Measurements from ENCODE around the gene KIN. TPM values are rescaled to one million over a fixed set of nuclear protein-coding genes. Genes with fewer than 3 reads are reported as not detected.

KIN gene
- total RNA-seq, 1 experiment from 2014 or later = 13.0 TPM

DNA sequence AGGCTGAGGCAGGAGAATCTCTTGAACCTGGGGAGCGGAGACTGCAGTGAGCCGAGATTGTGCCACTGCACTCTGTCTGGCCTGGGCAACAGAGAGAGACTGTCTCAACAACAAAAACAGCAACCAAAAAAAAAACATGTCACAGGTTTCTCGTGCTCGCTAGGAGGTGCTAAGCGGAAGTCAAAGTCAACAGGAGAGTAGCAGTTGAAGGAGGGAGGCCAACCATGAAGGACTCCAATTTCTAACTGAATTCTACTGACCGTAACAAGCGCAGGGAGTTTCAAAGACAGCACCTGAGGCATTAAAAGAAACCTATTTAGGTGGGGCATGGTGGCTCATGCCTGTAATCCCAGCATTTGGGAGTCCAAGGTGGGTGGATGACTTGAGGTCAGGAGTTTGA lies 19.4 kb downstream of the KIN start:
- no peak for DNase-seq (ENCODE audit: unreplicated experiment)
- H3K4me3 Mint-ChIP-seq (ENCODE audit: unreplicated experiment) = no peak overlapping the region
- intact Hi-C loops (cut with micrococcal nuclease) = no loop called here
- H3K4me1 Mint-ChIP-seq (ENCODE audit: insufficient read depth, unreplicated experiment) = peaks cover 6% of the 10 kb centered on the region
- ChIA-PET POLR2A (interaction anchor here (2.8 kb wide), 1 partner anchor 20 kb away, joined by 38 read pairs; the partner anchor contains the start of genes ATP5F1C and KIN), CTCF (interaction anchor here (1.0 kb wide), 1 partner anchor 243 kb away, joined by 3 read pairs; no protein-coding TSS in a partner anchor)
- no TSS peak for BruUV-seq (replicated peaks)
- no peaks in the 10 kb centered on the region for H3K9me3 Mint-ChIP-seq (ENCODE audit: unreplicated experiment)
- H3K36me3 Mint-ChIP-seq (ENCODE audit: insufficient read depth, unreplicated experiment) = peaks cover 94% of the 10 kb centered on the region
- TF ChIP-seq, protein P1, sequence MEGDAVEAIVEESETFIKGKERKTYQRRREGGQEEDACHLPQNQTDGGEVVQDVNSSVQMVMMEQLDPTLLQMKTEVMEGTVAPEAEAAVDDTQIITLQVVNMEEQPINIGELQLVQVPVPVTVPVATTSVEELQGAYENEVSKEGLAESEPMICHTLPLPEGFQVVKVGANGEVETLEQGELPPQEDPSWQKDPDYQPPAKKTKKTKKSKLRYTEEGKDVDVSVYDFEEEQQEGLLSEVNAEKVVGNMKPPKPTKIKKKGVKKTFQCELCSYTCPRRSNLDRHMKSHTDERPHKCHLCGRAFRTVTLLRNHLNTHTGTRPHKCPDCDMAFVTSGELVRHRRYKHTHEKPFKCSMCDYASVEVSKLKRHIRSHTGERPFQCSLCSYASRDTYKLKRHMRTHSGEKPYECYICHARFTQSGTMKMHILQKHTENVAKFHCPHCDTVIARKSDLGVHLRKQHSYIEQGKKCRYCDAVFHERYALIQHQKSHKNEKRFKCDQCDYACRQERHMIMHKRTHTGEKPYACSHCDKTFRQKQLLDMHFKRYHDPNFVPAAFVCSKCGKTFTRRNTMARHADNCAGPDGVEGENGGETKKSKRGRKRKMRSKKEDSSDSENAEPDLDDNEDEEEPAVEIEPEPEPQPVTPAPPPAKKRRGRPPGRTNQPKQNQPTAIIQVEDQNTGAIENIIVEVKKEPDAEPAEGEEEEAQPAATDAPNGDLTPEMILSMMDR (IDR thresholded peaks at IDR 0.05; ENCODE audit: unreplicated experiment) = no peak
- H3K27me3 Mint-ChIP-seq (ENCODE audit: insufficient read depth, unreplicated experiment) = no peaks in the 10 kb centered on the region
- no peak overlapping the region for H3K27ac Mint-ChIP-seq (ENCODE audit: low read depth, unreplicated experiment)

DNA sequence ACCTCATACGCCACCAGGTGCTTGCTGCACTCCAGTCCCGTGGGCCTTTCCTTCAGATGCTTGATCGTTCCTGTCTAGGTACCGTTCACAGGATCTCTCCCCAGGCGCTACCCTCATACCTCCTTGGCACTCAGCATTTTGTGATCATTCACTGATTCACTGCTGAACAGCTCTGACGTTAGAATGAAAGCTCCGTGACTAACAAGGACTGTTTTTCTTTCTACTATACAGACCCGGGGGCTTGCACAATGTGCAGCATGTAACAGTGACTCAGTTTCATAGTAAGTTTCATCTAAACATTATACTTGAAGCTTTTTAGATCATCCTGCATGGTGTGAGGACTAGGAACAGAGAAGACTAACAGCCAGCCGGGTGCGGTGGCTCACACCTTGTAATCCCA lies 20.6 kb downstream of the KIN start:
- no TSS peak for BruUV-seq (replicated peaks)
- H3K36me3 Mint-ChIP-seq (ENCODE audit: insufficient read depth, unreplicated experiment) = peaks cover 94% of the 10 kb centered on the region
- H3K4me3 Mint-ChIP-seq (ENCODE audit: unreplicated experiment) = no peak overlapping the region
- no peaks in the 10 kb centered on the region for H3K27me3 Mint-ChIP-seq (ENCODE audit: insufficient read depth, unreplicated experiment)
- TF ChIP-seq, protein P1 (IDR thresholded peaks at IDR 0.05; ENCODE audit: unreplicated experiment) = no peak
- DNase-seq (ENCODE audit: unreplicated experiment) = peak; percentile 96
- intact Hi-C loops (cut with micrococcal nuclease) = no loop called here
- CTCF ChIA-PET = interaction anchor here (0.6 to 1.6 kb wide), 3 partner anchors 52 to 242 kb away, joined by 3 to 5 read pairs (median 4); no protein-coding TSS in a partner anchor
- peak overlapping the region; percentile 89 for H3K27ac Mint-ChIP-seq (ENCODE audit: low read depth, unreplicated experiment)
- POLR2A ChIA-PET = interaction anchor here (0.6 to 2.8 kb wide), 6 partner anchors 10 to 67 kb away, joined by 3 to 38 read pairs (median 5); partner anchors contain the start of genes ATP5F1C, KIN and TAF3
- H3K9me3 Mint-ChIP-seq (ENCODE audit: unreplicated experiment) = no peaks in the 10 kb centered on the region
- peaks cover 6% of the 10 kb centered on the region for H3K4me1 Mint-ChIP-seq (ENCODE audit: insufficient read depth, unreplicated experiment)

DNA sequence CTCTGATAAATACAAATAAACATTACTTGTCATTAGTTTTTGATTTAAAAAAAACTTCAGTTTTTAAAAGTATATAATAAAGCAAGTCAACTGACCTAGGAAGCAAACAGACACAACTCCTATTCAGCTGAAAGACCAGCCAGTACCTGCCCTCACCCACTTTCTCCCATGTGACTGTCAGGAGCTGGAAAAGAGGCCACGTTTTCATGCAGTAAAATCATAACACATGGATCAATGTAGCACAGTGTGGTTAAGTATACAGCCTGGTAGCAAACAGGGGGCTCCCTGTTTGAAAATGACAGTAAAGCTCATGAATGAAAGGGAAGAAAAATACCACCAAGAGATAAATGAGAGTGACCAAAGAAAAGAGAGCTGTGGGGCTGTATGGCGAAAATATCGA lies 21.6 kb downstream of the KIN start:
- no peak for DNase-seq (ENCODE audit: unreplicated experiment)
- Mint-ChIP-seq H3K4me3 (ENCODE audit: unreplicated experiment) (no peak overlapping the region), H3K4me1 (ENCODE audit: insufficient read depth, unreplicated experiment) (peaks cover 6% of the 10 kb centered on the region), H3K9me3 (ENCODE audit: unreplicated experiment) (no peaks in the 10 kb centered on the region), H3K27ac (ENCODE audit: low read depth, unreplicated experiment) (no peak overlapping the region), H3K27me3 (ENCODE audit: insufficient read depth, unreplicated experiment) (no peaks in the 10 kb centered on the region), H3K36me3 (ENCODE audit: insufficient read depth, unreplicated experiment) (peaks cover 94% of the 10 kb centered on the region)
- TF ChIP-seq, protein P1 (IDR thresholded peaks at IDR 0.05; ENCODE audit: unreplicated experiment) = no peak
- ChIA-PET POLR2A (interaction anchor here (0.9 to 2.8 kb wide), 3 partner anchors 11 to 22 kb away, joined by 3 to 38 read pairs (median 5); partner anchors contain the start of genes ATP5F1C and KIN), CTCF (interaction anchor here (0.5 to 1.6 kb wide), 3 partner anchors 53 to 241 kb away, joined by 3 to 6 read pairs (median 4); no protein-coding TSS in a partner anchor)
- intact Hi-C loops (cut with micrococcal nuclease) = no loop called here
- no TSS peak for BruUV-seq (replicated peaks)

DNA sequence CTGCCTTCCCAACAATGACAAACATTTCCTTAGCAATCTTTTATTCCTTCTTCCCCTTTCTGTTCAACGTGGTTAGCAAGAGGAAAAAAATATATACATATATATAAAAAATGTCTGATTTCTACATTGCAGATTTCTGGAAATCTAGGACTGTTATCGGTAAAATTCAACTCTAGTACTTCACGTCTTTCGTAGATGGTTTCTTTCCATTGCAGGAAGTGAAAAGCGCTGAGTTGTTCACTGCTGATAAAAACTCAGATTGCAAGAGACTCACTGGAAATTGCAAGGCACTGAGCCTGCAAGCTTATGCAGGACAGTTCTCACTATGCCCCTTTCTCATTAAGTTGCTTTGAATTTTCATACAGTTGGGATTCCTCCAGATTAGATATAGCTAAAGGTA lies 23.9 kb downstream of the KIN start:
- Mint-ChIP-seq H3K4me1 (ENCODE audit: insufficient read depth, unreplicated experiment) (peaks cover 6% of the 10 kb centered on the region), H3K27me3 (ENCODE audit: insufficient read depth, unreplicated experiment) (no peaks in the 10 kb centered on the region), H3K9me3 (ENCODE audit: unreplicated experiment) (no peaks in the 10 kb centered on the region), H3K36me3 (ENCODE audit: insufficient read depth, unreplicated experiment) (peaks cover 95% of the 10 kb centered on the region), H3K27ac (ENCODE audit: low read depth, unreplicated experiment) (no peak overlapping the region), H3K4me3 (ENCODE audit: unreplicated experiment) (no peak overlapping the region)
- ChIA-PET CTCF (interaction anchor here (0.8 kb wide), 1 partner anchor 42 kb away, joined by 3 read pairs; no protein-coding TSS in a partner anchor), POLR2A (interaction anchor here (0.9 kb wide), 1 partner anchor 24 kb away, joined by 3 read pairs; the partner anchor contains the start of genes ATP5F1C and KIN)
- intact Hi-C loops (cut with micrococcal nuclease) = no loop called here
- BruUV-seq (replicated peaks) = no TSS peak
- no peak for DNase-seq (ENCODE audit: unreplicated experiment)
- TF ChIP-seq, protein P1 (IDR thresholded peaks at IDR 0.05; ENCODE audit: unreplicated experiment) = no peak

All from MCF 10A (cell line).